Pulmonary artery endothelial cell (primary cell): ENCODE measurements around the gene GORASP1. TPM values are rescaled to one million over a fixed set of nuclear protein-coding genes. Genes with fewer than 3 reads are reported as not detected.
"Not testable (repeated sequence)": the region's sequence is repeated elsewhere in the genome, so short reads cannot be mapped to it uniquely, and the experiment has no call there.

Experiments used
- DNase-seq: peaks from one replicate; pipeline ENCODE4 v3.0.0-alpha.2; 2011; ENCODE audit warnings: low read depth, low spot score
- total RNA-seq: library from RNA; depleted of rRNA; stranded (reverse); fragments of >200 nt; gene quantifications from 2 replicates; pipeline ENCODE4 v1.2.3, GENCODE V29; 2014

The GORASP1 gene
- total RNA-seq, 1 donor from 2014 or later: 39.0 TPM

GRCh38 chr3:39065197-39065596, 42.2 kb downstream of the GORASP1 start:
- DNase-seq: no peak

DNA sequence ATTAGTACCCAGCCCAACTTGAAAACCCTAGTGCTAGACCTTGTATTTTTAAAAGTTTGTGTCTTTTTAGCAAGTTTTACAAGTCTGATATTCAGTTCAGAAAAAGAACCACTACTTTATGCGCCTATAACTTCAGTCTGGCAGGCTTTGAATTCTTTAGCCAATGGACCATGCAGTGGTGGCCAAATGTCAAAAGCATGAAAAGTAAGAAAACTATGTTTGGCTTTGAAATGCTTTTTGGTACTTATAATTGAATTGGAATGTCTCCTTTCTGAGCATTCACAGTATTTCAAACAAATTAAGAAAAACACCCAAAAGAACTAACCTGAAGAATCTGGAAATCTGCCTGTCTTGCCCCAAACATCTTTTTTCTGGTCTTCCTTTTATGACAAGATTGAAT, 42.8 kb downstream of the GORASP1 start:
- no peak for DNase-seq

- DNase-seq: no peak
These were observed 44.3 kb downstream of the GORASP1 start for GRCh38 chr3:39063143-39063542.

DNA sequence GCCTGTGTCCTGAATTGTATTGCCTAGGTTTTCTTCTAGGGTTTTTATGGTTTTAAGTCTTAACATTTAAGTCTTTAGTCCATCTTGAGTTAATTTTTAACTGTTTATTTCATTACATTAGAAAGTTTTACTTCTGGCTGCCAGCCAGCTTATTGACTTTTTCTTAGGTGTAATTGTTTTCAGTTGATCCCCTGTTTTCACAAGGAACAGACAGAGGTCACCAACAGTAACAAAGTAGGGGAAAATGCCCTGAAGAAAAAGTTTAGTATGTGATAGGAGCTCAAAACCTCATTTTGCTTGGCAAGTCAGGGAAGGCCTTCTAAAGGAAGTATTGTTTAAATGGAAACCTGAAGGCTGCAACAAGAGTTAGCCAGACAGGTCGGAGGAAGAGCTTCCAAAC, 45.2 kb downstream of the GORASP1 start:
- no peak for DNase-seq

DNA sequence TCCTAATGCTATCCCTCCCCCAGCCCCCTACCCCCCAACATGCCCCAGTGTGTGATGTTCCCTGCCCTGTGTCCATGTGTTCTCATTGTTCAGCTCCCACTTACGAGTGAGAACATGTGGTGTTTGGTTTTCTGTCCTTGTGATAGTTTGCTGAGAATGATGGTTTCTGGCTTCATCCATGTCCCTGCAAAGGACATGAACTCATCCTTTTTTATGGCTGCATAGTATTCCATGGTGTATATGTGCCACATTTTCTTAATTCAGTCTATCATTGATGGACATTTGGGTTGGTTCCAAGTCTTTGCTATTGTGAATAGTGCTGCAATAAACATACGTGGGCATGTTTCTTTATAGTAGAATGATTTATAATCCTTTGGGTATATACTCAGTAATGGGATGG, 46.2 kb downstream of the GORASP1 start:
- not testable (repeated sequence) for DNase-seq

DNA sequence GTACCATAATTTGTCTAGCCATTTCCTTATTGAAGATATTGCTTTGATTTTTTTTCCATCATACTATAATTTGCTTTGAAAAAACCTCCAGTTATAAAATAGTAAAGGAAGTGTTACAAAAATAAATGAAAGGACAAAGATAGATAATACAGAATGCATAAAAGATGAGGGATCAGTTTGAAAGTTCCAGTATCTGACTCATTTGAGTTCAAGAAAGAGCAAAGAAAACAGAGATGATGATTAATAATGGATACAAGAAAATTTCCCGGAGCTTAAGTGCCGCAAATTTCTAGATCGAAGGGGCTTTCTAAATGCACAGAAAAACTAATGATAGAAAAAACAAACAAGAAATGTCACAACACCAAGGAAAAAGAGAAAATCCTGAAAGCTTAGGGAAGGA, 51.3 kb downstream of the GORASP1 start:
- DNase-seq: no peak

GRCh38 chr3:39053696-39054095, 53.7 kb downstream of the GORASP1 start:
- no peak for DNase-seq

DNA sequence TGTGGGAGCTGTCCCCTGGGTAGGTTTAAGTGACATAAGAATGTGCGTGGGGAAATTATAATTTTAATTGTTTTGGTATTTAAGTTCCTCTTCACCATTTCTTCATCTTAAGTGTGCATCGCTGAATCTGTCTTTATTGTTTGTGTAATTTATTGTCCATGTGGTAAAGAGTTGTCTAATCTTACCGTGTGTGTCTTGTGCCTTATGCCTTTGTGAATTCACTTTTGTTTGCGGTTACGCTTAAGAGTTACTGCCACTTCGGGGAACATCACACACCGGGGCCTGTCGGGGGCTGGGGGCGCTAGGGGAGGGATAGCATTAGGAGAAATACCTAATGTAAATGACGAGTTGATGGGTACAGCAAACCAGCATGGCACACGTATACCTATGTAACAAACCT, 54.8 kb downstream of the GORASP1 start:
- no peak for DNase-seq

DNA sequence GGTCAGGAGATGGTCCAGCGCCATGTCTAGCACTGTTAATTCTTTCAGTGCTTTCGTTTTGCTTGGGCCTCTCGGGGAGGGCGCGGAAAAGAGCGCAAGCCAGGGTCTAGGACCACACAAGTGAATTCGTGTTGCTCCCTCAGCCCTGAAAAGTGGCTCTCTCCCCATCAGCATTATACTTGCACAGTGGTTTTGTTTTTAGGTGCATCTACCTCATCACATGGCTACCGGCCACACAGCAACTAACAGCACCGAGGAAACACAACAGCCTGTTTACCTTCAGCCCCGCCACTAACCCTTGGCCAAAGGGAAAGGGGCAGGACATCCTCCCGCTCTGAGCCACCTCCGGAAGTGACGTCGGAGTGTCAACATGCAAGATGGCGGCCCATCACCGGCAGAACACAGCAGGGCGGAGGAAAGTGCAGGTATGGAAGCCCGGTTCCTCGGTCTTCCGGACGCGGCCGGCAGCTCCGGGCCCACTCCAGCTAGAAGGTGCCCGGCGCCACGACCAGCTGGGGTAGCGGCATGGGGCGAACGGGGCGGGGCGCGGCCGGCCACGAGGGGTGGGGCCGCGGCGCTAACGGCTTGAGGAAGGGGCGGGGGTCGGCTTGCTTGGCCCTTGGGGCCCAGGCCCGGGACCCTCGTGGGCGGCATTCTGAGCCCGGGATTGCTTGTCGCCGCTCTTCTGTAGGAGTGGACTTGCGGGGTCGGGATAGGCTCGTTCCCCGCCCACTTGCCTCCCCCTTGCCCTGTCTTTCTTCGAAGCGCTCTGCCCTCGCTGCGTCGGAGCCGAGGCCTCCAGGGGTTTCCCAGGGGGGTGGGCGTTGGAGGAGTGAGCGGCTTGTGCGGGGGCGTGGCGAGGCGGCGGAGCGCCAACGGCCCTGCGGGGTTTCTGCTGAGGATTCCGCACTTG, 55.5 kb downstream of the GORASP1 start, which contains the start of the genes SCN11A and WDR48:
Gene SCN11A (minus strand): TSS at position 296 of the 913 bp plus-strand sequence. CDS start 101,582 bp downstream, outside the sequence.
Gene WDR48 (plus strand): TSS at position 368 of the 913 bp plus-strand sequence. CDS start 10 bp downstream, at position 378.
- DNase-seq: peak; percentile 73

DNA sequence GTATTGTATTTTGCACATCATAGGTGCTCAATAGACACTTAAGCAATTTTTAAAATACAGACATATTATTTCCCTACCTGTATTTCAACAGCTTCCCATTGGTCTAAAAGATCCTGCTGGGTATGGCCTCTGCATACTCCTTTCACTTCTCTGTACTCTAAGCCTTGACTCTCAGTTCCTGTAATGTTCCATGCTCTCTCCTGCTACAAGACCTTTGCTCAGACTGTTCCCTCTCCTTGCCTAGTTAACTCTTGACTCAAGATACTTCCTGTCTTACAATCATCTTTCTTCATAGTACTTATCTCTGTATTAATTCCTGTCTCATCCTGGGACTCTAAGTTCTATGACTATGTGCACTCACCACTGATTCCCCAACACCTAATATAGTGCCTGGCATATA, 57.4 kb downstream of the GORASP1 start:
- DNase-seq: no peak

Other genes with a start within 250 kb of the GORASP1 start
- 0.07 TPM in 1 of 2 replicates, not detected in the other for gene SCN11A, start 55.7 kb downstream of the GORASP1 start, total RNA-seq
- 29.1 and 36.3 TPM in 2 replicates for gene WDR48, start 55.6 kb downstream of the GORASP1 start, total RNA-seq
- 0.86 and 0.99 TPM in 2 replicates for gene TTC21A, start 53 bp upstream of the GORASP1 start, total RNA-seq
- 18.7 and 22.2 TPM in 2 replicates for gene CSRNP1, start 46.0 kb upstream of the GORASP1 start, total RNA-seq
- gene XIRP1, start 85.0 kb upstream of the GORASP1 start, total RNA-seq: not detected in 2 replicates
- not detected in 2 replicates for gene CX3CR1, start 172.4 kb upstream of the GORASP1 start, total RNA-seq
- not detected in 2 replicates for gene CCR8, start 222.1 kb upstream of the GORASP1 start, total RNA-seq